H54 (cell line): ENCODE data around the gene RAD51B.
A peak's percentile ranks its signal among the peaks of the same experiment; 100 is the strongest.

Experiments
- DNase-seq: peaks from one replicate; pipeline ENCODE4 v3.0.0; 2011; ENCODE audit warnings: low spot score, mixed read lengths; ENCODE audit not compliant: insufficient read length
- FAIRE-seq: peaks from 3 replicates; lab custom pipeline; 2011; peaks lifted over from hg19 to GRCh38; lab: Jason Lieb, UNC
- POLR2A ChIP-seq: IDR thresholded peaks from 2 replicates; pipeline ENCODE4 v1.6.1; 2011; ENCODE audit warnings: low read depth, mild to moderate bottlenecking, low read length

RAD51B gene

DNA sequence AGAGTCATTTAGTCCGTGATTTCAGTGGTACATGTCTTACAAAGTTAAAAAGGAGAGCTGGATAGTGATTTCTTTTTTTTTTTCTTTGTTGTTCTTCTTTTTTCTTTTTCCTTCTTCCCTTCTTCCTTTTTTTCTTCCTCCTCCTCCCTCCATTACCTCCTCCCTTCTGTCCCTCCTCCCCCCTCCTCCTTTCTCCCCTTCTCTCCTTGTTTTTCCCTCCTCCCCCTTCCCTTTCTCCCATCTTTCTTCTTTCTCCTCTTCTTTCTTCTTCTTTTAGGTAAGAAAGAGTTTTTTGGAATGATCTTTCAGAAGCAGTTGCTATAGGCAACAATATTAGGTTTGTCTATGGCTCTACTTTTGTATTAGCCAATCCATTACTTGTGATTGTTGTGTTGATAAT lies 368.6 kb downstream of the RAD51B start:
- DNase-seq (no peak), FAIRE-seq (no peak)
- TF ChIP-seq POLR2A, result no peak

DNA sequence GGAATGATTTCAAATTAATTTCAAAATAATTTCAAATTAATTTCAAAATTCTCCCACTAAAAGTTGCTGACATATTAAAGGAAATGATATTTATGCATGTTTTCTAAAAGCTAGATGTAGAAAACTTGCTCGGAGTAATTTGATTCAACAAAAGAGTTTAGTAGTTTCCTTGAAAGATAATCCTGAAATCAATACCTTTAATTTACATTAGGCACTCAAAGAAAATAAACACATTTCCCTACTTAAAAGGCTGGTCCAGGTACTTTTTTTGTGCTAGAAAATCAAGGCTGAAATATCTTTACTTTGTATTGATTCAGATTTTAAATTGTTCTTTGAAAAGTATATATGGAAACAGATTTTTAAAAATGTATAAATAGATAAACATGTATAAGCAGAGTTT lies 370.5 kb downstream of the RAD51B start:
- no peak for TF ChIP-seq POLR2A
- no peak for FAIRE-seq
- no peak for DNase-seq

DNA sequence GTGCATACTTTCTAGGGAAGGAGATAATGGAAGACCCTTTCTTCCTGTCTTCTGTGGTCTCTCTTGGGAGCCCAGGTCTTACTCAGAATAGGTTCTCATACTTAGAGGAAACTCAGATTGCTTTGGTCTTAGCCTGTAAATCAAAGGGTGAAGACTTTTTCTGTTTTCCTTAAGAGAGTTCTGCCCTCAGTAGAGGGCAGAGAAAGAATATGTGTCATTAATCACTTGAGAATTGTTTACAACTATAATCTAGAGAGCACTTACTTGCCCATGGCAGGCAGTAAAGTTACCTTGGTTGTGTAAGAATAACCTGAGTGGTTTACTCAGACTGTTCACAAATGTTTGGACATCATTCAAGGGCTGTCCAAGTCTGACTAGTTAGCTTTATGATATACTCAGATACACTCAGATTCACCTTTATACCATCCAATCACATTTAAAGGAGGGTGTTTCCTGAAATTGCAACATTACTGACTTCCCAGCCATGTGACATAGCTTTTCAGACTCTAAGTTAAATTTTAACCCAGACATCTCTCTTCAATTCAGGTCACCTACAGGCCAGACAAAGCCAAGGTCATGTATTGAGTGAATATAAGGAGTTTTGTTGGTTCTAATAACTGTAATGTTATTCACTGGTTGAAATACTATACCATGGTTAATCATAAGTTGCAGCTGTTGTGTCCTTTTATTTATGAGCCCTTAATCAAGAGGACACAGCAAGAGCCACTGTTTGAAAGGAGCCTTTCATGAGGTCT lies 372.2 kb downstream of the RAD51B start:
- no peak for DNase-seq
- peak; percentile 6 for FAIRE-seq
- no peak for TF ChIP-seq POLR2A

DNA sequence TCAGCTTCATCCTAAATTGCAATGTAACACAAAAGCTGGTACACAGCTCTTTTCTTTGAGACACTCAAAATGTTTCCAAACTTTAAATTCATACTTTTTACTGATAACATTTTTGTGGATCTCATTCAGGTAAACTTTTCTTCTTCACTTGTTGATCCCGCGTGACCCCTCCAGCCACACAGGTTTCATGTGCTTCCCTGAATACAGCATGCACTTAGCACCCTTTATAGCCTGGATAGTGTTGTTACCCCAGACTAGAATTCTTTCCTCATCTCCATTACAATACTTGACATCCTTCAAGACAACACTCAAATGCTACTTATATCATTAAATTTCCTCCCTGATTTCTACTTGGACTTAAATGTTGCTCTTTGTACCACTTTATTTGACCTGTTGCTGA lies 373.4 kb downstream of the RAD51B start:
- DNase-seq (no peak), FAIRE-seq (no peak)
- no peak for TF ChIP-seq POLR2A

DNA sequence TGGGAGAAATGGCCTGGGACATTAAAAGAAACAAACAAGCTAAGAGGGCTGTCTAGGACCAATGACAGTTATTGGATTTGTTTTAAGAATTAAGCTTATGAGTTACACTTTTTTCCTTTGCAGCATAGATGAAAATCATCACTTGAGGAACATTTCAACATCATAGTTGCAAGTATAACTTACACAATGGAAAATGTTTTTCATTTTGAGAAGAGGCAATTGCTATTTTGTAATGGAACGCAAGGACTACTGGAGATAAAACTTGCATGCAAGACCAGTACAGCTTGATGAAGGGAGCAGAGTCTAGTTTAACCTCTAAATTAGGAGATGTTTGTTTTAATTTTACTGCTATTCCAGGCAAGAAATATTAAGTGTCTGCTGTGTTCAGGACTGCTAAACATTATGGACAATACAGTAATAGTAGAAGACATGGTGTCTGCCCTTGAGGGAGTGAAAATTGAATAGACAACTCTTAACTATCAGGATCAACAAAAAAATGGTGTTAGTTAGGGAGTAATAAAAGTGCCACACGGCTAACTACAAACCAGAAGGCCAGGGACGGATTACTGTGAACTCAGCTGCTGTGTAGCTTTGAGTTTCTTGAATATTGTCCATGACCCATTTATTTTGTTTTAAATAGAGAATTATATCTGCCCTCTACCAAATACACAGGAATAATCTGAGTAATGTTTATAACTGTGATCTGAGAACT lies 374.5 kb downstream of the RAD51B start:
- FAIRE-seq, result no peak
- no peak for DNase-seq
- TF ChIP-seq POLR2A, result no peak

DNA sequence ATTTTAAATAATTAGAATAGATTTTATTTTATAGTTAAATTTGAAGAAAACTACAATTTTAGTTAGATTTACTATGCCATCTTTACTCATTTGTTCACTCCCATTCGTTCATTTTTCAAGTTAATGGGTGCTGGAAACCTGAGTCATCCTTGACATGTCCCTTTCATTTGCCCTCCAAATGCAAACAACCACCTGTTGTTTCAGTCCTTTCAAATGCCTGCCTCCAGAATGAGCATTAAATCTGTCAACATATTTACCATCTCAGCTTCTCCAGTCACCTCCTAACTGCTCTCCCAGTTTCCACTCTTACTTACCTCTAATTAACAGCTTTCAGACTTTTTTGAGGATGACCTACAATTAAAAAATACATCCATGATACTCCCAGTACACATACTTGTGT lies 375.5 kb downstream of the RAD51B start:
- no peak for TF ChIP-seq POLR2A
- FAIRE-seq (peak; percentile 38), DNase-seq (no peak)

DNA sequence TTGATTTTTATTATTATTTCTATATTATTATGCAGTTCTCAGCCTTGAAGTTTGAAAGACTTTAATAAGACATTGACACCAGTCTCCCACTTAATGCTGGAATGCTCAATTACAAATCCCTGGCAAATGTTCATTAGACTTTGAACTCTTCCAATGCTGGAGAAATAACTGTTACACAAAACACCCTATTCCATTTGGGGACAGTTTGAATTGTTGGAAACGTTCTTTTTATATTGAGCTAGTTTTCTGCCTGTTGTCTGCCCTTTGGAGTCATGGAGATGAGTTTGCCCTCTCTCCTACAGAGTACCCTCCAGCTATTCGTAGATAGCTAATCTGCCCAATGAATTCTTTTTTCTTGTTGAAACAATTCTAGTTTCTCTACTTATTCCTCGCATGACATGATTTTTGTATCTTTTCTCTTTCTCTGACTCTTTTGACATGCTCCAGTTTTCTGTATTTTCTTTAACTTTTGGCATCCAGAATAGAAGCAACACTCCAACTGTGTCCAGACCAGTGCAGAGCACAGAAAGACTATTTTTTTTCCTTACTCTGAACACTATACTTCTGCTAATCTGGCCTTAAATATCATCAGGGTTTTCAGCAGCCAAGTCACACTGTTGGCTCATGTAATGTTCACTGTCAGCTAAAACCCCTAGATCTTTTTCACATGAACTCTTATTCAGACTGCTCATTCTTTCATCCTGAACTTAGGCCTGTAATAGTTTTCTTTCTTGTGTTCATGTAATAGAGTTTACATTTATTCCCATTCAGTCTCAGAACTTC lies 379.3 kb downstream of the RAD51B start:
- FAIRE-seq, result no peak
- TF ChIP-seq POLR2A, result no peak
- no peak for DNase-seq

DNA sequence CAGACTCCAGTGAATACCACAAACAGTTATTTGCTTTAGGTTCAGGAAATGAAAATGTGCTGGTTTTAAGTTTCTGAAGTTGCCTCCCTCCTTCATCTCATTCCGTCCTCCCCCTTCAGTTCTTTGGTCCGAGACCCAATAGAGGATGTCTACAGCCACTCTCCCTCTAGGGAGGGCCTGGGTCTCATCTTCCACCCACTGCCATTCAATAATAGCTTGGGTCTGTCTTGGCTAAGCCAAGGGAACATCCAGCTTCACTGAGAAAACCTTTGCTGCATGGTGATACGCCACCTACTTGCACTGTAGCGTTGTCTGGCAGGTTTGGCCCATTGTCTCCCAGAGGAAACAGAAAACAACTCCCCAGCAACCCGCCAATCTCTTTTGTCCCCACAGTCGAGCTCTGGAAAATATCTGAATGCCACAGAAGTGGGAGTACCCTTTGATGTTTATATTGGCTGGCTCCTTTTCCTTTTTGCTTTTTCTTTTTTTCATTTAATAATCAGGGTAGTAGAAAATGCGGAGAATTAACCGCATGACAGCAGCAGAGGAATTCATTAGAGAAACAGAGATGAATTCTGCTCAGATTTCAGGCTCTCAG lies 380.1 kb downstream of the RAD51B start:
- TF ChIP-seq POLR2A, result no peak
- FAIRE-seq (peak; percentile 64), DNase-seq (no peak)

DNA sequence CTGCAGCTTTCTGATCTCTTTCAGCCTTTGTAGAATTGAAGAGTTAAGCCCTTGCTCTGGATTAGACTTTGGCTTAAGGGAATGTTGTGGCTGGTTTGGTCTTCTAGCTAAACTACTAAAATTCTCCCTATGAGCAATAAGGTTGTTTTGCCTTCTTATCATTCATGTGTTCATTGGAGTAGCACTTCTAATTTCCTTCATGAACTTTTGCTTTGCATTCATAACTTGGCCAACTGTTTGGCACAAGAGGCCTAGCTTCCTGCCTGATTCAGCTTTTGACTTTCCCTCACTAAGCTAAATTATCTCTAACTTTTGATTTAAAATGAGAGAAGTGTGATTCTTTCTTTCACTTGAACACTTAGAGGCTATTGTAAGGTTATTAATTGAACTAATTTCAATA lies 384.3 kb downstream of the RAD51B start:
- FAIRE-seq, result no peak
- TF ChIP-seq POLR2A, result no peak
- DNase-seq, result no peak

DNA sequence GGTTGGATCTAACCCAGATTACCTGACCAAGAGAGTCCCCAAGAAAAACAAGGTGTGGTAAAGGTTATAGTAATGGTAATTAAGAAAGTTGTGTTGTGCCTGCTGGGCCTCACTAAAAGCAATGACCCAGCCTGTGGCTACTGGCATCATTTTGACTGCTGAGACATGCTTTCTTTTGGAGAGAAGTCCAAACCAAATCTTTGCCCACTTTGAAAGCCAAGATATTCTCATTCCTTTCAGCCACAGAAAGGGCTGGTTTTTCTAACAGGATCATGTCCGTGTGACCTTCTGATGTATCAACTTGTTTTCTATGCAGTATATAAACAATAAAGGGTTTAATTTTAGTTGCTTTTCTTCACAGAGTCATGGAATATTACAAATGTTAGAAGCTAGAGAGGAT lies 388.6 kb downstream of the RAD51B start:
- TF ChIP-seq POLR2A, result no peak
- FAIRE-seq (no peak), DNase-seq (no peak)

DNA sequence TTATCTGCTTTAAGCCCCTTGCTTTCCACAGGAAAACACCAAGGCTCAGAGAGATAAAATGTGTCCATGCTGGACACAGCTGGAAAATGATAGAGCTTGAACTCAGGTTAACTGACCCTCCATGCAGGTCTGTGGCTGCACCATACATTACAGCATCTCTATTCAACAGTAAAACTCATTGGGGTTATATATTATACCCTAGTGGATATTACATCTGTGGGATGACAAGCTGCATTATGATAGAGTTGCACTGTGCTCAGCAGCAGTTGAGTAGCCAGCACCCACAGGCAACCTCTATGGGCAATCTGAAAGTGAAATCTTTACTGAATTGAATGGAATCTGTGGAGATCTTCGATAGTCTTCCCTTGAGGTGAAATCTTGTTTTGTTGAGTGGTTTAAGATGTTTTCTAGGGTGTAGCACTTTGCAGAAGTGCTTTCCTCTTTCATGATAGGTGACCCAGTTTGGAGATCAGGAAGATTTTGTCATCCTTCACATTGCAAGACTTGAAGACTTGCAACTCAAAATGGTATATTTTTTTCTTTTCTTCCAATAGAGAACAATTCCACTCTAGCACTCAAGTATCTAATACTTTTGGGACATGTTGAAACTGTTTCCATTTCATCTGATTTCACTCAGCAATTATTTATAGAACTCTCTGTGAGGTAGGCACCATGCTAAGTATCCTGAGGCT lies 389.2 kb downstream of the RAD51B start:
- TF ChIP-seq POLR2A, result no peak
- FAIRE-seq (no peak), DNase-seq (no peak)

DNA sequence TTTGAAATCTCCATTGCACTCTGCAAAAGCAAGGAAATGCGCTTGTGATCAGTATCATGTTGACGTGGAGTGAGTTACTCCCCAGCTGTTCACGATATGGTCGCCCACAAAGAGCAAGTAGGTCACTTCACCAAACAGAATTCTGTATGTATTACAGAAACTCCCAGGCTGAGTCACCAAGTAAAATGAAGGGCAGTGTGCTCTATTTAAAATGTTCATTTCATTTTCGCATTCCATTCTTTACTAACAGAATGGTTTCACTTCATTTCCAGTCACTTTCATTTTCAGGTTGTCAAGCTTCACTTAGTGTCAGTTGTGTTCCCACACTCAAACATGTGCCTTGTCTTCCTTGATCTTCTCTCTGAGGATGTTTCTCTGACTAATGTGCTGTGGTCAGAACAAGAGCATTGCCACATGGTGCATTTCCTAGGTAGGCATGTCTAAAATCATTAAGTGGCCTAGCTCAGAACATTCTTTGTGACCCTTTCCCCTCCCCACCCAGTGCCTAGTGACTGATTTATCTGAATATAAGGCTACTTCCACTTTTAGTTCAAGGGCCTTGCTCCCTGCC lies 391.2 kb downstream of the RAD51B start:
- no peak for DNase-seq
- TF ChIP-seq POLR2A, result no peak
- FAIRE-seq, result peak; percentile 97

DNA sequence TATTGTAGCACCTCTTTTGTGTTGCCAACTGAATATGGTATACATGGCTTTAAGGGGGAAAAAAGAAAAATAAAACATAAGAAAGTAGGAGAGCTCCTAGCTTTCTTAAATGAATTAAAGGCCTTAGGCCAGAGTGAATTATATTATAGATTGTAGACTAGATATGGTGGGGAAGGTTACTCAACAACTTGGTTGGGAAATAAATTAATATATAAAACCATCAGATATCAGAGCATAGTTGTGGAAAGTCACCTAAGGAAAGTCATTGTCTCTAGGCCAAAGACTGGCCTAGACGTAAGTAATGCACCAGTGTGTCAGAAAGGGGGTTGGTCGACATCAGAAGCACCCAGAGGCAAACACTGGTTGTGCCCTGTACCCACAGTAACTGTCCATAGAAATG lies 391.8 kb downstream of the RAD51B start:
- no peak for DNase-seq
- no peak for FAIRE-seq
- TF ChIP-seq POLR2A, result no peak
